Measurements from ENCODE around the gene DCDC1. TPM values are rescaled to one million over a fixed set of nuclear protein-coding genes. Genes with fewer than 3 reads are reported as not detected.
A peak's percentile ranks its signal among the peaks of the same experiment; 100 is the strongest.

Gene DCDC1
- total RNA-seq, 1 experiment from 2014 or later = 2.2 TPM

- no TSS peak for BruUV-seq (replicated peaks)
These were observed 42.1 kb downstream of the DCDC1 start for GRCh38 chr11:31327417-31327816.

GRCh38 chr11:31326470-31327148 is 42.9 kb downstream of the DCDC1 start:
- Histone ChIP-seq H4K20me1 (ENCODE audit: insufficient read depth) (no peaks in the 10 kb centered on the region), H3F3A (ENCODE audit: insufficient read depth, low read depth) (no peaks in the 10 kb centered on the region), H2AFZ (no peak overlapping the region), H3K4me3 (no peak overlapping the region), H3K79me2 (ENCODE audit: low read depth) (no peaks in the 10 kb centered on the region), H3K4me2 (no peak overlapping the region), H3K27ac (no peak overlapping the region), H3K36me3 (ENCODE audit: low read depth) (no peaks in the 10 kb centered on the region), H3K4me1 (replicated peaks; ENCODE audit: insufficient read depth) (no peaks in the 10 kb centered on the region), H3K9me3 (ENCODE audit: insufficient read depth, low read depth) (no peaks in the 10 kb centered on the region; the same call in 1 of the 2 replicates), H3K9me2 (ENCODE audit: insufficient read depth) (no peaks in the 10 kb centered on the region), H3K27me3 (ENCODE audit: insufficient read depth, low read depth) (no peaks in the 10 kb centered on the region)
- ChIA-PET POLR2A (ENCODE audit: unreplicated experiment) (interaction anchor here (0.6 kb wide), 1 partner anchor 21 kb away, joined by 3 read pairs; no protein-coding TSS in a partner anchor), CTCF (no interaction called here)
- no TSS peak for BruUV-seq (replicated peaks)
- no peak for TF ChIP-seq CTCF (conservative IDR thresholded peaks at IDR 0.05)
- no peak for TF ChIP-seq EZH2 (IDR thresholded peaks at IDR 0.05; ENCODE audit: low read depth)
- no peak for DNase-seq
- intact Hi-C loops (cut with micrococcal nuclease; ENCODE audit: unreplicated experiment) = no loop called here

More at GRCh38 chr11:31327417-31327816, 42.1 kb downstream of the DCDC1 start:
- Histone ChIP-seq H3K9me3 (ENCODE audit: insufficient read depth, low read depth) (no peaks in the 10 kb centered on the region; the same call in 1 of the 2 replicates), H3K4me1 (replicated peaks; ENCODE audit: insufficient read depth) (no peaks in the 10 kb centered on the region), H2AFZ (no peak overlapping the region), H3K9me2 (ENCODE audit: insufficient read depth) (no peaks in the 10 kb centered on the region), H3K4me3 (no peak overlapping the region), H3K27ac (no peak overlapping the region), H3F3A (ENCODE audit: insufficient read depth, low read depth) (no peaks in the 10 kb centered on the region), H4K20me1 (ENCODE audit: insufficient read depth) (no peaks in the 10 kb centered on the region), H3K79me2 (ENCODE audit: low read depth) (no peaks in the 10 kb centered on the region), H3K4me2 (no peak overlapping the region), H3K27me3 (ENCODE audit: insufficient read depth, low read depth) (no peaks in the 10 kb centered on the region), H3K36me3 (ENCODE audit: low read depth) (no peaks in the 10 kb centered on the region)
- no peak for DNase-seq
- ChIA-PET CTCF (no interaction called here), POLR2A (ENCODE audit: unreplicated experiment) (no interaction called here)
- no peak for TF ChIP-seq CTCF (conservative IDR thresholded peaks at IDR 0.05)
- no peak for TF ChIP-seq EZH2 (IDR thresholded peaks at IDR 0.05; ENCODE audit: low read depth)
- intact Hi-C loops (cut with micrococcal nuclease; ENCODE audit: unreplicated experiment) = no loop called here

GRCh38 chr11:31325160-31325559 is 44.4 kb downstream of the DCDC1 start:
- Histone ChIP-seq H3K9me2 (ENCODE audit: insufficient read depth) (no peaks in the 10 kb centered on the region), H3K4me1 (replicated peaks; ENCODE audit: insufficient read depth) (no peaks in the 10 kb centered on the region), H3K4me2 (no peak overlapping the region), H3K9me3 (ENCODE audit: insufficient read depth, low read depth) (no peaks in the 10 kb centered on the region; the same call in 1 of the 2 replicates), H3K36me3 (ENCODE audit: low read depth) (no peaks in the 10 kb centered on the region), H2AFZ (no peak overlapping the region), H3K27me3 (ENCODE audit: insufficient read depth, low read depth) (no peaks in the 10 kb centered on the region), H3K4me3 (no peak overlapping the region), H4K20me1 (ENCODE audit: insufficient read depth) (no peaks in the 10 kb centered on the region), H3K79me2 (ENCODE audit: low read depth) (no peaks in the 10 kb centered on the region), H3F3A (ENCODE audit: insufficient read depth, low read depth) (no peaks in the 10 kb centered on the region), H3K27ac (no peak overlapping the region)
- ChIA-PET CTCF (no interaction called here), POLR2A (ENCODE audit: unreplicated experiment) (no interaction called here)
- no TSS peak for BruUV-seq (replicated peaks)
- intact Hi-C loops (cut with micrococcal nuclease; ENCODE audit: unreplicated experiment) = no loop called here
- TF ChIP-seq CTCF (conservative IDR thresholded peaks at IDR 0.05) (no peak), EZH2 (IDR thresholded peaks at IDR 0.05; ENCODE audit: low read depth) (no peak)
- peak in 1 of 2 experiments; percentile 68 for DNase-seq
